NCI-H526 treated with DMSO at 0.1 percent for 48 hours (cell line): ENCODE results near the gene SORBS1.
A peak's percentile ranks its signal among the peaks of the same experiment; 100 is the strongest.

ENCODE experiments used
- DNase-seq: peaks from one replicate; lab custom pipeline; 2025; lab: John Stamatoyannopoulos, UW

The SORBS1 gene

DNA sequence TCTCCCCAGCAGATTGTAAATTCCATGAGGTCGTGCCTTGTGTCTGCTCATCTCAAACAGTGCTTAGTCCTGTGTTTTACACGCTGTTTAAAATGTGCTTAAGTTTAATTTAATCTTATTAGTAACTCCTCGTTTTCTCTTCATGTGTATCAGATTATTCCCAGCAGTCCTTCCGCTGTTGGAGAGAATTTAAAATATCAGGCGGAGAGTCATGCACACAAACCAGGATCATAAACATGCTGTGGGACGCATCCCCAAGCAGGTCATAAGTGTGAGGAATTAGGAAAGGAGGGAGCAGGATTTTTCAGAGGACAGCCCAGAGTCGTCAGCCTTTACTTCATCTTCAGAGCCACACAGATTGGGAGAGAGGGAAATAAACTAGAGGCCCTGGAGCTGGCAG, 4.2 kb upstream of the SORBS1 start:
- no peak for DNase-seq

DNA sequence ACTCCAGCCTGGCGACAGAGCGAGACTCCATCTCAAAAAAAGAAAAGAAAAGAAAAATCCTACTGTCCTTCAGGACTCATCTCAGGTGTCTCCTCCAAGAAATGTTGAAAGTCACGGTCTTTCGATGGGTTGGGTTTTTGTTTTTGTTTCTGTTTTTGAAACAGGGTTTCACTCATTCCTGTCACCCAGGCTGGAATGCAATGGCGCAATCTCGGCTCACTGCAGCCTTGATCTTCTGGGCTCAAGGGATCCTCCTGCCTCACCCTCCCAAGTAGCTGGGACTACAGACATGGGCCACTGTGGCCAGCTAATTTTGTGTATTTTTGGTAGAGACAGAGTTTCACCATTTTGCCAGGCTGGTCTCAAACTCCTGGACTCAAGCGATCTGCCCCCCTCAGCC, 3.1 kb upstream of the SORBS1 start:
- DNase-seq, result no peak

DNA sequence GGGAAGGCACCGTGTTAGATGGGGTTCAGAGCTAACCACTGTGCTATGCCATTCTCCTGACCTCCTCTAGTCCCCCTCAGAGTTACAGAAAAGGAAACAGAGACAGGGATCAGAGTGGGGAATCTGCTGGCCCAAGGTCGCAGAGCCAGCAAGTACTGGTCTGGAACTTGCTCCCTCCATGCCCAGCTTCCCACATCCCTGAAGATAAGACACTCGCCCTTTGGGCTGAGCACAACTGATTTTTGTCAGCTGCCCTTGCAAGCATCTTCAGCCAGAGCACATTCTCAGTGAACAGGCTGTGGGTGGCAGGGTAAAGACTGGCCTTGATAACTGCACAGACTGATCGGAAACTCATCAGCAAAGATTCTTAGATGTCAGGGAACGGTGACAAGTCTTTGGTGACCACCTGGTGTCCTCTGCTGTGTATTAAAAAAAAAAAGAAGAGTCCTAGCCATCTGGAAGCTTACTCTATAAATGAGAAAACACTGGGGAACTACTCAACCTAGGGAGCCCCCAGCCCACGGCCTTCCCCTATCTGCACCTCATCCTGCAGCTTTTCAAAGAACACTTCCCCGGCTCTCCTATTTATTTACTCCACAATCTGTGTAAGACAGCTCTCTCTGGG, 1.3 kb upstream of the SORBS1 start:
- DNase-seq, result no peak

DNA sequence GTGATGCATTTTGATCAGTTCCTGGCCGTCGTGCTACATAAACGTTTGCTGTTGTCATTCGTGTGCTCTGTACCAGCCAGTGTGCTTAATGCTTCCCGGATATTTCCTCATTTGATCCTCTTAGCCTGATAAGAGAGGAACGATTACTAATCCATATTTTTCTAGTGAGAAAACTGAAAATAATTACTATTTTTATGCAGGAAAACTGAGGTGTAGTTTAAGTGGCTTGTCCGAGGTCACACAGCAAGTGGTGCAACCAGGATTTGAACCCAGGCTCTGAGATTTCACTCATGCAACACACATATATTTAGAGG, 650 bp upstream of the SORBS1 start:
- DNase-seq, result no peak

DNA sequence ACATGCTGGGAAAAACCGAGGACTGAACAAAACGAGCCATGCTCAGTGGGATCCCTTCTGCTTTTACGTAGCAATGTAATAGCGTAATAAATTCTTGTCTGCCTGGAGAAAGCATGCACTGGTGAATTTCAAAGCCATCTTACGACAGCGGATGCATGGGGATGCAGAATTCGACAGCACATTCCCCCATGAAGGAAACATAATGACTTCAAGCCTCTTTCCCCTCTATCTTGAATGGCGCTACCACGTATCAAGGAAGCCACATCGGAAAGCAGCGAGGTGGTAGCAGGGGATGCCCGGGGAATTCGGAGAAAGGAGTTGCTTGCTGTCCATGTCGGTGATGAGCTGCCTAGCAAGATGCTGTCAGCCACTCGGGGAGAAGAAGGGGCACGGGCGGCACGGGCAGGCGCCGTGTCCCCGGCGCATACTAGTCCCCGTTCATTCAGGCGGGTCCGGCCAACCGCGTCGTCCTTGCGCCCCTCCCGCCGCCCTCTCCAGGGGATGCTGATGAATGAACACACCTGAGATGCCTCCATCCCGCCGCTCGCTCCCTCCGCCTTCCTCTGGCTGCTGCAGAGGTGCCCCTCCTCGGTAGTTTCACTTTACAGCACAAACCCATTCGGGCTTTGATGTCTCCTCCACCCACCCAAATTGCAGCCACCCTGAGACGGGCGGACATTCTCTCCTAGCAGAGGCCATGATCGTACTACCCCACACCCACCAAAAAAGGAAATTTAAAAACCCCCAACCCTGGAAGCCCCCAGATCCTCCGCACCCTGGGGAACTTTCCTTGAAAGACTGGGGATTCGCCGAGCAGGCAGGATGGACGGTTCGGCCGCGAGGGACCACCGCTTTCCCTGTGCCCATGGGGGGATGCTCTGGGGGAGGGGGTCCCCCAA, 644 bp downstream of the SORBS1 start:
- DNase-seq, result peak; percentile 24

DNA sequence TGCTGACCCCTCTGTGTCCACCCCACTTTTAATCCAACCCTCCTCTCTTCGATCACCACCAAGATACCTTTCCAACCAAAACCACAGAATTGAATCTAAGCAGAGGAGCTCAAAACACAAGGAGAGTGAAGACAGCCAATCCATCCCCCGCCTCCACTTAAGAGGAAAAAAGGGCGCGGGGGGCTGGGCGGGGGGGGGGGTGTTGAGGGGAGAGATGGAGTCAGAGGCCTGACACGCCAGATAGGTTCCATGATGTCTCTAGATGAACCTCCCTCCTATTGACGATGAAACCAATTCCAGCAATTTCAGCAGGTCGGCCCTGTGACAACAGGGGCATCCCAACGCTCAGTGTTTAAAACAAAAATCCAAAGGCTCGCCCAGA, 1.3 kb downstream of the SORBS1 start:
- no peak for DNase-seq

DNA sequence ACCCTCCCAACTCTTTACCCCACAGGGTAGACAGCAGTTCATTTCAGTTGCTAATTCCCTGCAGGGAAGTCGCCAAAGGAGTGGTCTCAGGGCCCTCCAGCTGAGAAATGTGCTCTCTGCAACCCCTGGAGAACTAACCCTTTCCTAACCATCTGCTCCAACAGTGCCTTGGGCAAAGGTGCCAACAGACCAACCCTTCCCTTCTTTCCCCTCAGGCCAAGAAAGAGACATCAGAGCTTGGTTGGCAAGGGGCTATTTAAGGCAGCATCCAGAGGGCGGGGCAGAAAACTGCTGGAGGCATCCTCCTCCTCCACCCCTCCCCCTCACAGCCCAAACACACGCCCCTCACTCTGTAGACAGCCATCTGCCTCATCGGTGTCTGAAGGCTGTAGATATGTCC, 1.7 kb downstream of the SORBS1 start:
- no peak for DNase-seq

DNA sequence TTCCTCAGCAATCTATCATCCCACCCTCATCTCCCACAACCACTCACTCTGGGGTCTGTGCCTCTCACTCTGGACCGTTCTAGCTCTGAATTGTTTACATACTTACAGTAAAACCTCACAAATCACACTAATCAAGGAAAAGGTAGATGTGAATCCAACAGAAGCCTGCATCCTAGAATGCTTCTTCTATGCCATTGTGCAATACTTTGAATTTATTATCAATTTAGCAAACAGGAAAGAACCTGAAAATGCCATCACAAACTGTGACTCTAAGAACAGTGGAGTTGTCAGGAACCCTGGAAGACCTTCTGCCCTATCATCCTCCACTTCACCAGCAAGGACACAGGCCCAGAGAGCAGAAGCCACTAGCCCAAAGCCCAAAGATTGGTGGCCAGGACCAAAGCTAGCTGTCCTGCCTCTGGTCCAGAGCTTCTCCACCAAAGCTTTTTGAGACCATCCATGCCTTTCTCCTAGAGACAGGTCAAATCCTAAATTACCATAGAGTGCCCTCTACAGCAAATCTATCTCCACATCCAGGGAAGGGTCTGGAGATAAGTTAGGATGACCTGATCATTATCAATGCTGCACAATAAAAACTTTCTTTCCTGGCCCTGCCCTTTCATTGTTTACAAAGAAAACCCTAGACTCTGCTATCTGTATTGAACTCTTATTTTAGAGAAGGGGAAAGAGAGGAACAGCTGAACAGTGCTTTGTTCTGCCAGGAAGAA, 2.4 kb downstream of the SORBS1 start:
- DNase-seq, result no peak

DNA sequence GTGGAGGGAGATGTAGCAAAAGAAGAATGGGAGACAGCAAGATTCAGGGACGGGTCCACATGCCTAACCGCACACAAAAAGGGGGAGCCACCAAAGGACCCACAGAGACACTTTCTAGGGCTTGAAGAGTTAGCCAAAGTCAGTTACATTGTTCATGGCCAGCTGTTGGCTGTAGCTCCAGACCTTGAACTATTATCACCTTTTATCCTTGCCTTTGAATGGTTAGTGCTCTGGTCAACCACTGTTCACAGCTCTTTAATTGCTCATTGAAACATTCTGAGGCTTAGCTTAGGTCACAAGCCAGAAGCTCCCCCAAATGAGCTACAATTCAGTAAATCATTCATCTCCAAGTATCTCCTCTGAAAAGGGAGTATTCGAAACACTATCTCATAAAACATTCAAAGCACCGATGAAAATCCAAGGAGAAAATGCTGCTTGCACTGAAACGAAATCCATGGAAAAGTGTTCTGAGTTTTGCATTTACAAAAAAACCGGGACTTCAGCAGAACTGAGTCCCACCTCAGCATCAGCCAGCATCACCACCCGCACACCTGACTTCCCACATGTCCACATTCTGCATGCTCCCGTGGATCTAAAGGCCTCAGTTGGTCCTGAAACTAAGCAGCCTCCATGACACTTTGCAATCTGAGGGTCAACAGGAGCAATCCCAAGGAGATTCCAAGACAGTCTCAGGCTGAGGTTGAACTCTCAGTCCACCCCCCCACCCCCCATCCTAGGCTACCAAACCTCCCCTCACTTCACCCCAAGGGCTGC, 4.0 kb downstream of the SORBS1 start:
- no peak for DNase-seq

DNA sequence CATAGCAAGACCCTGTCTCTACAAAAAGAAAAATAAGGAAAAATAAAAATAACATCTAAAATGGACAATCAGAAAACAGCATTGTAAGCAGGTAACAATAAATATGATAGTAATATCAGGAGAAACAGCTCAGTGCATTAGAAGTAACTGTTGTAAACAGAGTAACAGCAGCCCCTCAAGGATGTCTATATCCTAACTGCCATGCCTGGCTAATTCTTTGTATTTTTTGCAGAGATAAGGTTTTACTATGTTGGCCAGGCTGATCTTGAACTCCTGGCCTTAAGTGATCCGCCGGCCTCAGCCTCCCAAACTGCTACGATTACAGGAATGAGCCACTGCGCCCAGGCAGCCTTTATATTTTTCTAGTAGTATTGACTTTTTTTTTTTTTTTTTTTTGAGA, 7.5 kb downstream of the SORBS1 start:
- no peak for DNase-seq

DNA sequence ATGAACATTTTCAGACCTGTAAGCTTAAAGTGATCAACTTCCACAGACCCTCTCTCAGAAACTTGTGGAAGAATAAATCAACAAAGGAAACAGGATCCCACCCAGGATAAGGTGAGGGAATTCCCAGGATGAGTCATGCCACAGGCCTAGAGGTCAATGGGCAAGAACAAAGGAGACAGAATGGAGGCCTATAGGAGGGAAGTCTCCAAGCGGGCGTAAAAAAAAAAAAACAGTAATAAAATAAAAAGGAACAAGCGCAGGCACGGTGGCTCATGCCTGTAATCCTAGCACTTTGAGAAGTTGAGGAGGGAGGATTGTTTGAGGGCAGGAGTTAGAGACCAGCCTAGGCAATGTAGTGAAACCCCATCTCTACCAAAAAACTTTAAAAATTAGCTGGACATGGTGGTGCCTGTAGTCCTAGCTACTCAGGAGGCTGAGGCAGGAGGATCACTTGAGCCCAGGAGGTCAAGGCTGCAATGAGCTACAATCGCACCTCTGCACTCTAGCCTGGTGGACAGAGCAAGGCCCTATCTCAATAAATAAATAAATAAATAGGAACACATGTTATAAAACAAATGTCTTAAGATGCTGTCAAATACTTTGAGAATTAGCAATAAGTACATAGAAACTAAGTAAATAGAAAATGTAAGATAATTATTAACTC, 8.4 kb downstream of the SORBS1 start:
- DNase-seq, result no peak

DNA sequence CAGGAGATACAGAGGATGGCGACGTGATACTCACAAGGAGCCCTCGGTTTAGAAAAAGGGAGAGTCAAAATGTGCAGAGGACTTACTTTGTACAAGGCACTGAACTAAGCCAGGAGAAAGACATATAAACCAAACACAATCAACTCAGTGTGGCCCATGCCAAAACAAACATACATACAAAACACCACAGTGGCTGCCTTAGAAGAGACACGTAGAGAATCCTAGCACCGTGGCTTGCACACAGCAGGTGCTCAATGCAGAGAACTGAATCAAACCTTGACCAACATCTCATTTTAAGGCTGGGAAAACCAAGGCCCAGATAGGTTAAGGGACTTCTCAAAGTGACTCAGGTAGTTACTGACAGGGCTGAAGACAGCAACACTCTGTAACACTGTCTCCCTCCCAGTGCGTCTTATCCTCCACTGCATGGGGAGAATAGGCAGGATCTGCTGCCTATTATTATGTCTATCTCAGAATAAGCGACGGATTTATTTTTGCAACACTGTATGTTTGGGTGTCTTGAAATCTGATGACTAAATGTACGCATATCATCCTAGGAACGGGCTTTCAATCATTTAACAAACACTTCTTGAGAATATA, 11.0 kb downstream of the SORBS1 start:
- DNase-seq, result no peak

DNA sequence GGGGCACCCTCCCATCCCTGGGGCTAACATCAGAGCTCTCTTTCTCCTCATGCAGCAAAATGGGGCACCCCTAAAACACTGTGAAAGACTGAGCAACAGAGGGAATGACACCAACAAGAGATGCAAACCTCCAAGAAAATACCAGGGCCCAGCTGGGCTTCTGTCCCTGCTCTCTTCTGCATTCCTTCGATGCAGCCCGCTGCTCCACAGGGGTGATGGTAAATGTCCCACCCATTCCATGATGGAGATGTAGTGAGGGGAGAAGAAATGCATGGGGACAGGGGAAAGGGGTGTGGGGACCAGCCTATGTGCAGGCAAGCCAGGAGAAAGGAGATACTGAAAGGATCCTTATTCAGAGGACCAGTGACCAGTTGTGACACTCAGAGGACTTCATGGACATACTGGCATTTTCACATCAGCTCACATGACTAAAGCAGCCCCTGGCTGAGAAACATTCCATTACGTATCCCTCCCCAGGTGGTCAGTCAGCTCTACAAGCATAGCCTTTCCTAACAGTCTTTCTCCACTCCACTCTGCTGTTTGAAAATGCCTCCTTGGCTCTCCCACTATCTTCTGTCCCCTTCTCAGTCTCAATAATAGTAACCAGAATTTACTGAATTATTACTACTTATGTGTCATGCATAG, 13.3 kb downstream of the SORBS1 start:
- no peak for DNase-seq

DNA sequence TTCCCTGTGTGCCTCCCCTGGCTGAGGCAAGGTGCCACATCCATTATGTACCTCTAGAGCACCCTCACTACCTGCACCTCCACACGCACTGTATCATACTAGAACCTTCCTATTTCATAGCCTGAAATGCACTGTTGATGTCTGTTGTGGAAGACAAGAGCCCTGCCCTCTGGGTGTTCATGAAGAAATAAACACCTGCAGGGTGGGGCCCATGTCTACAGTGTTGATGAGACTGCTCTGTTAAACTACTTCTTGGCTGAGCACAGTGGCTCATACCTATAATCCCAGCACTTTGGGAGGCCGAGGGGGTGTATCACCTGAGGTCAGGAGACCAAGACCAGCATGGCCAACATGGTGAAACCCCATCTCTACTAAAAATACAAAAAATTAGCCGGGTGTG, 14.0 kb downstream of the SORBS1 start:
- no peak for DNase-seq

DNA sequence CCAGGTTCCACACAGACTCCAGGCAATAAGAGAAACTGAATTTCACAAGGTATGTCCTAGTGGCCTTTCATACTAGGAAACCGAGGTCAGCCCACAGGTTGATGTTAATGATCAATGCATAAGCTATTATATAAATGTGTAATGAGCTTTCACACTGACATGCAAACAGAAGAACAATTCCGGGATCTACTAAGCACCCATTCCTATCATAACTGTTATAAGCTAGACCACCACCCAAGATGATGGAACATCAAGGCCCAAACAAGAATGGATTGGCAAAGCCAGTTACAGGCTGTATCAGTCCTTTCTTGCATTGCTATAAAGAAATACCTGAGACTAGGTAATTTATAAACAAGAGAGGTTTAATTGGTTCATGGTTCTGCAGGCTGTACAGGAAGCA, 15.2 kb downstream of the SORBS1 start:
- no peak for DNase-seq

DNA sequence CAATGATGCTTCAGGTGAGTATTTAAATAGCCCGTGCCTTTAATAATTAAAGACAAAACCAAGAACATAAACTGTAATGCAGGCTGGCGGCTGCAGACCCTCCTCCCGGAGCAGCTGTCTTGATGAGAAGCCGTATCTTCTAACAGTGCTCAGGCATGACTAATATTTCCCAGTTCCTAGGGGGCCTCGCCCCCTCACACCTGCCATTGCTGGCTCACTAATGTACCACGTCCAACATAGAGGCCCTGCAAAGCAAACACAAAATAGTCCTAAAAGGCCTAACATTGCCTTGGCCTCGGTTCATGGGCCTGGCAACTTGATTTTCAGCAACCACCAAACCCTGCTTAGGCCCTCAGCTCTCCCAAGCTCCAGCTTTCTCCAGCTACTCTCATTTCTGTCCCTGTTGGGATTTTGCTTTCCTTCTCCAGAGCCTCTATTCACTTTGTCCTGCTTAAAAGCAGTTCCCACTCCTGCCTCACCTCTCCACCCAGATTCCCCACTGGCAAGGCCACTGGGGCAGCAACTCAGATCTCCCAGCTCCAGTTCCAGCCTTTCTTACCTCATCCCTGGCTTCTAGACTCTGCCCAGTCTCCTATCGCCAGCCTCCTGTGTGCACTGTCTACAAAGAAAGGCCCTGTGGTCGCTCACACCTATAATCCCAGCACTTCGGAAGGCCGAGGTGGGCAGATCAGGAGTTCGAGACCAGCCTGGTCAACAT, 16.2 kb downstream of the SORBS1 start:
- no peak for DNase-seq

DNA sequence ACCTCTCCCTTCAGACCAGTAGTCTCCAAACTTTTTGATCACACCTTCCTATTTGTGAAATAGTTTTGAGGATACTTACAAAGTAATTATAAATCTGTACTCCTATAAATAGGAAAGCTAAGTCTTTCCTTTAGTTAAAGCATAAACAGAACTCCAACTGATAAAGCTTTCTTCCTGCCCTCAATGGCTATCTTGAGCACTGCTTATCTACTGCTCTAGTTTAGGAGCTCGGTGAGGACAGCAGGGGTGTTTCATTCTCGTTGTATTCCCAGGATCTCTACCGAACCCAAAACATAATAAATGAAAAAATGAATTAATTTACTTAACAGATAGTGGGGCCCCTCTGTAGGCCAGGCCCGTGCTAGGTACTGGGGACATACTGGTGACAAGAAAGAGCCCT, 17.7 kb downstream of the SORBS1 start:
- no peak for DNase-seq

DNA sequence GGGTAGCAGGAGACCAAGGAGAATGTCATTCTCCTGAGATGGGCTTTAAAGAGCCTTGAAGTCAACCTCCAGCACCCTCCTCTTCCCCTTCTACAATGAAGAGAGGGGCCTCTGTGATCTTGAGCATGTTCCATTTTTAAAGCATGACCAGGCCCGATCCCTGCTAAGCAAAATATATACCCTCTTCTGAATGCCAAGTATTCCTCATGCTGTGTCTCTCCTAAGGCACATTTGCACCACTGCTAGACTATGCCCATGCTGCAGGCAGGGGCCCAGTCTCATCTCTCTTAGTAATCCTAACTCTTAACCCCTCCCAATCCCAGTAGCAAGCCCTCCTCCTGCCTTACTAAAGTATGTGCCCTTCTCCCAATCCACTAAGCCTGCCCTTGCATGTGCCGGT, 18.4 kb downstream of the SORBS1 start:
- DNase-seq, result no peak

DNA sequence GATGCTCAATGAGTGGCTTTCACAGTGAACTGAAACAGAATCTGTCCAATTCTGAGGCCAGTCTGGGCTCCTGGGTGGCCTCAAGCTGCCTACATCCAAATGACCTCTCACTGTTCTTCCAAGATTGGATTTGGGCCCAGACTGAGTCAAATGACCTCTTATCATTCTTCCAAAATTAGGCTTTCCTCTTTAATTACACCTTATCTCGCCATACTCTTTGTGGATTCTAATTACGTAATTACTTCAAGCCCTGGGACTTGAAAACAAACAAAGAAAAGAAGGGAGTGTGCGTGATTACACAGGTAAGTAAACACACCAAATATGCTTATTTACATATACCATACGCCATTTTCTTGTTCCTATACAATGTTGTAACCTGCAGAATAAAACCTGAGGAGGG, 18.8 kb downstream of the SORBS1 start:
- no peak for DNase-seq

DNA sequence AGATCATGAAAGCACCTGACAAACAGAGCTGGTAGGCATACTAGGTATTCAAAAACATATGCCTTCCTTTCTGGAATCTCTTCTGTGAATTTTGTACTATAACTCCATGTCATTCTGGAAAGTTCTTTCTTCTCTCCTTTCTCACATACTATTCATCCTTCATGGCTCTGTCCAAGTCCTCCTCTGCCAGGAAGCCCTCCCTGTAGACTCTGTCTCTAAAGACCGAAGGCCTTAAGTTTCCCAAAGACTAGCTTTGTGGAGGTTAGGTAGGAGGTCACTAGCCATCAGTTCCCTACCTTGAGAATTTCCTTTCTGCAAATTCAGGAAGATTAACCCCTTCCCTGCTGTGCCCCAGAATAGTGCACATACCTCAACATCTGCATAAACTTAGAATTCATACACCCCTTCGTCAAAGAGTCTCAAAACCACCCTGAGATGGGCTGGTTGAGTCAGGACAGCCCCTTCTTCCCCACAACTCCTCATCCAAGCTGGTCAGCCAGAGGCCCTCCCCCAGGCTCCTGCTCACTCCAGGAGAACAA, 20.6 kb downstream of the SORBS1 start:
- no peak for DNase-seq
